T-helper 2 cell treated with Interferon-gamma antibody and Interleukin-4, amounts not matched to agents 5 μg/mL and 100 μg/mL, for 36 hours (primary cell): ENCODE results near the gene ZBTB32.

Experiments
- DNase-seq: peaks from one replicate; pipeline ENCODE4 v3.0.0; 2021; ENCODE audit warnings: low spot score
- H3K27ac Mint-ChIP-seq: one replicate; pipeline ENCODE4 v1.8.0; 2021; ENCODE audit warnings: mild to moderate bottlenecking, mixed read lengths
- H3K27me3 Mint-ChIP-seq: one replicate; pipeline ENCODE4 v1.8.0; 2021; ENCODE audit warnings: low read depth, mixed read lengths
- H3K36me3 Mint-ChIP-seq: one replicate; pipeline ENCODE4 v1.8.0; 2021; ENCODE audit warnings: low read depth, mixed read lengths
- H3K4me1 Mint-ChIP-seq: one replicate; pipeline ENCODE4 v1.8.0; 2021; ENCODE audit warnings: low read depth, mixed read lengths
- H3K4me3 Mint-ChIP-seq: one replicate; pipeline ENCODE4 v1.8.0; 2022; ENCODE audit warnings: mild to moderate bottlenecking, moderate library complexity, mixed read lengths
- H3K9me3 Mint-ChIP-seq: one replicate; pipeline ENCODE4 v1.8.0; 2021; ENCODE audit warnings: mixed read lengths

The ZBTB32 gene

DNA sequence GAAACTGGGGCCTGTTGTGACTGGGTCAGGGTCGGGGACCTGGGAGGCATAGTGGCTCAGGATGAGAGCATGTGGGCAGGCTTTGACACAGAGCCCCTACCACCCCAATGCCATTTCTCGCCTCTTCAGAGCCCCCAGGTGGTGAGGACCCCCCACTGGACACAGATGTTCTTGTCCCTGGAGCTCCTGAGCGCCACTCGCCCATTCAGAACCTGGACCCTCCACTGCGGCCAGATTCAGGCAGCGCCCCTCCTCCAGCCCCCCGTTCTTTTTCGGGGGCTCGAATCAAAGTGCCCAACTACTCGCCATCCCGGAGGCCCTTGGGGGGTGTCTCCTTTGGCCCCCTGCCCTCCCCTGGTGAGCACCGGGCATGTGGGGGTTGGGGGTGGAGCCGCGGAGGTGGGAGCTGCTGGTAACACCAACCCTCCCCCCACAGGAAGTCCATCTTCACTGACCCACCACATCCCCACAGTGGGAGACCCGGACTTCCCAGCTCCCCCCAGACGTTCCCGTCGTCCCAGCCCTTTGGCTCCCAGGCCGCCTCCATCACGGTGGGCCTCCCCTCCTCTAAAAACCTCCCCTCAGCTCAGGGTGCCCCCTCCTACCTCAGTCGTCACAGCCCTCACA lies 27.5 kb downstream of the ZBTB32 start:
- H3K27ac Mint-ChIP-seq = no peak overlapping the region
- H3K4me1 Mint-ChIP-seq = peaks cover 3% of the 10 kb centered on the region
- peaks cover 67% of the 10 kb centered on the region for H3K36me3 Mint-ChIP-seq
- no peaks in the 10 kb centered on the region for H3K9me3 Mint-ChIP-seq
- H3K27me3 Mint-ChIP-seq = no peaks in the 10 kb centered on the region
- no peak for DNase-seq
- no peak overlapping the region for H3K4me3 Mint-ChIP-seq

DNA sequence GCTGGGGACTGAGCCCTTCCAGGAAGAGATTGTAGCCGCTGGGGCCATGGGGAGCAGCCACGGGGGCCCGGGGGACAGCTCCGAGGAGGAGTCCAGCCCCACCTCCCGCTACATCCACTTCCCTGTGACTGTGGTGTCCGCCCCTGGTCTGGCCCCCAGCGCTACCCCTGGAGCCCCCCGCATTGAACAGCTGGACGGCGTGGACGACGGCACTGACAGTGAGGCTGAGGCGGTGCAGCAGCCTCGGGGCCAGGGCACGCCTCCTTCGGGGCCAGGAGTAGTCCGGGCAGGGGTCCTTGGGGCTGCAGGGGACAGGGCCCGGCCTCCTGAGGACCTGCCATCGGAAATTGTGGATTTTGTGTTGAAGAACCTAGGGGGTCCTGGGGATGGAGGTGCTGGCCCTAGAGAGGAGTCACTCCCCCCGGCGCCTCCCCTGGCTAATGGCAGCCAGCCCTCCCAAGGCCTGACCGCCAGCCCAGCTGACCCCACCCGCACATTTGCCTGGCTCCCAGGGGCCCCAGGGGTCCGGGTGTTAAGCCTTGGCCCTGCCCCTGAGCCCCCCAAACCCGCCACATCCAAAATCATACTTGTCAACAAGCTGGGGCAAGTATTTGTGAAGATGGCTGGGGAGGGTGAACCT lies 28.3 kb downstream of the ZBTB32 start:
- Mint-ChIP-seq H3K36me3 (peaks cover 67% of the 10 kb centered on the region), H3K27me3 (no peaks in the 10 kb centered on the region), H3K9me3 (no peaks in the 10 kb centered on the region), H3K27ac (no peak overlapping the region), H3K4me1 (peaks cover 7% of the 10 kb centered on the region), H3K4me3 (no peak overlapping the region)
- DNase-seq = no peak

DNA sequence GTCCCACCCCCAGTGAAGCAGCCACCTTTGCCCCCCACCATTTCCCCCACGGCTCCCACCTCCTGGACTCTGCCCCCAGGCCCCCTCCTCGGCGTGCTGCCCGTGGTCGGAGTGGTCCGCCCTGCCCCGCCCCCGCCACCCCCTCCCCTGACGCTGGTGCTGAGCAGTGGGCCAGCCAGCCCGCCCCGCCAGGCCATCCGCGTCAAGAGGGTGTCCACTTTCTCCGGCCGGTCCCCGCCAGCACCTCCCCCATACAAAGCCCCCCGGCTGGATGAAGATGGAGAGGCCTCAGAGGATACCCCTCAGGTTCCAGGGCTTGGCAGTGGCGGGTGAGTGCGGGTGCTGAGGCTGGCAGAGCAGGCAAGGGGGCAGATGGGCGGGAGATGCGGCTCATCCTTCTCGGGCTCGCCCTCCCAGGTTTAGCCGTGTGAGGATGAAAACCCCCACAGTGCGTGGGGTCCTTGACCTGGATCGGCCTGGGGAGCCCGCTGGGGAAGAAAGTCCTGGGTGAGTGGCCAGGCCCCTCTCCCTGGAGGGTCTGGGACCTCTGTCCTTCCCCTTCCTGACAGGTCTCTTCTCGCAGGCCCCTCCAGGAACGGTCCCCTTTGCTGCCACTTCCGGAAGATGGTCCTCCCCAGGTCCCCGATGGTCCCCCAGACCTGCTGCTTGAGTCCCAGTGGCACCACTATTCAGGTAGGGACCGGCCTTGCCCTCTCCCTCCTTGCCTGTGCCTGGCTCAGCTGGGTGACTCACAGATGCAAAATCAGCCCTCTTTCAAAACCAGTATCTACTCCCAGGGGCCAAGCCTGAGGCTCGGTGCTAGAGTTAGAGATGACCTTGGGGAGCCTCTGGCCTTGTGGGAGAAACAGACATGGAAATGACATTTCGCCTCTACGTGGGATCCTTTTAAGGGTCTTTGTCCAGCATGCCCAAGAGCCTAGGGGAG lies 29.1 kb downstream of the ZBTB32 start:
- no peaks in the 10 kb centered on the region for H3K9me3 Mint-ChIP-seq
- no peak for DNase-seq
- H3K4me1 Mint-ChIP-seq = peaks cover 7% of the 10 kb centered on the region
- no peak overlapping the region for H3K4me3 Mint-ChIP-seq
- H3K27ac Mint-ChIP-seq = no peak overlapping the region
- no peaks in the 10 kb centered on the region for H3K27me3 Mint-ChIP-seq
- peaks cover 65% of the 10 kb centered on the region for H3K36me3 Mint-ChIP-seq

DNA sequence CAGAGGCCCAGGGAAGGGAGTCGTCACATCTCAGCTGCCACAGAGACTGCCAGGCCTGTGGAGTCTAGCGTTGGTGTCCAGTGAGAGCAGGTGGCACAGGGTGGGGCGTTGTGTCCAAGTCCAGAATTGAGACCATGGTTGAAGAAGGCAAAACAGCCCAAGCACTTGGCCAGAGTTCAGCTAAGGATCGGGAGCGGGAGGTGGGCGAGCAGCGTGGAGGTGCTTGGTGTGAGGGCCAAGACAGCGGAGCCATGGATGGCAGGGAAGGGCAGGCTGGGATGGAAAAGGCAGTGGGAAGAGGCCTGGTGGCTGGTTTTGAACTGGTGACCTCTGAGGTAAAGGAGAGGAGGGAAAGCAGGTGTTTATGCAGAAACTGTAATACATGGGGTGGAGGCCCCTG lies 29.9 kb downstream of the ZBTB32 start:
- H3K4me3 Mint-ChIP-seq = no peak overlapping the region
- peaks cover 64% of the 10 kb centered on the region for H3K36me3 Mint-ChIP-seq
- peaks cover 7% of the 10 kb centered on the region for H3K4me1 Mint-ChIP-seq
- H3K27me3 Mint-ChIP-seq = no peaks in the 10 kb centered on the region
- DNase-seq = no peak
- no peaks in the 10 kb centered on the region for H3K9me3 Mint-ChIP-seq
- H3K27ac Mint-ChIP-seq = peak overlapping the region; percentile 58

DNA sequence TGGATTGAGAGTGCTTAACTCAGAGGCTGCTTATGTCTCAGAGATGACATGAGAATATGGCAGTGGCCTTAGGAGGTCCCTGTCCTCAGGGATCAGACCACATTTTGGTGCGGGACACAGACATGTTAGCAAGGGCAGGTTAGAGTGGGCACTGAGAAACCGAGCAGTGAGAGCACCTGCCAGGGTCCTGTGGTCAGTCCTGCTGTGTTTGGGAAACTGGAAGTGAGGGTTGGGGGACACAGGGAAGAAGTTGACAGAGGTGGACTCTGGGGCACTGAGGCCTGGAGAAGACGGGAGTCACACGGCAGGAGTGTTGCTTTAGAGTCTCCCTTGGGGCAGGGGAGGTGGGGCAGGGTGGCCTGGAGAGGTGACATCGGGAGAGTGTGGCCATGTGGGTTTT lies 30.5 kb downstream of the ZBTB32 start:
- H3K36me3 Mint-ChIP-seq = peaks cover 57% of the 10 kb centered on the region
- no peak overlapping the region for H3K4me3 Mint-ChIP-seq
- peak overlapping the region; percentile 15 for H3K27ac Mint-ChIP-seq
- H3K9me3 Mint-ChIP-seq = no peaks in the 10 kb centered on the region
- no peak for DNase-seq
- no peaks in the 10 kb centered on the region for H3K27me3 Mint-ChIP-seq
- H3K4me1 Mint-ChIP-seq = peaks cover 9% of the 10 kb centered on the region

DNA sequence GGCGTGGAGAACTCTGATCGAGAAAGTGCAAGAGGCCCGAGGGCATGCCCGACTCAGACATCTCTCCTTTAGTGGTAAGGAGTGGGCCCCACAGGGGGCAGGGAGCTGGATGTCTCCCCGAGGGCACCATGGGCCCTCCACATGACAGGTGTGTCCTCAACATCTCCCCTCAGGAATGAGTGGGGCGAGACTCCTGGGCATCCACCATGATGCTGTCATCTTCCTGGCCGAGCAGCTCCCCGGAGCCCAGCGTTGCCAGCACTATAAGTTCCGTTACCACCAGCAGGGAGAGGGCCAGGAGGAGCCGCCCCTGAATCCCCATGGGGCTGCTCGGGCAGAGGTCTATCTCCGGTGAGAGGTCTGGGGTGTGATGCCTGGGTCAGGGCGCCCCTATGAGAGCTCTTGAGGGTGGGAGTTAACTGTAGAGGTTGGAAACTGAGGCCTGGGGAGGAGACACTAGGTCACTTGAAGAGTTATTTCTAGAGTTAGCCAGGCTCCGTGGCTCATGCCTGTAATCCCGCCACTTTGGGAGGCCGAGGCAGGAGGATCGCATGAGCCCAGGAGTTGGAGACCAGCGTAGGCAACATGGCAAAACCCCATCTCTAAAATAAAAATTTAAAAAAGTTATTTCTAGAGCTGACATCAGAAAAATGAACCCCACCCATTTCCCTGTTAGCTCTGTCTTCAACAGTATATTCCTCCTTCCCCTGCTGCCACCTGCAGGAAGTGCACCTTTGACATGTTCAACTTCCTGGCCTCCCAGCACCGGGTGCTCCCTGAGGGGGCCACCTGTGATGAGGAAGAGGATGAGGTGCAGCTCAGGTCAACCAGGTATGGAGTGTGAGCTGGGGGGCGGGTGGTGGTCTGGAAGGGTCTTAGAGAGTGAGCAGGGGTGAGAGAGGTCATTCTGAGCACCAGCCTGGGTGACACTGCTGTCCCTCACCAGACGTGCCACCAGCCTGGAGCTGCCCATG lies 32.8 kb downstream of the ZBTB32 start:
- no peak for DNase-seq
- Mint-ChIP-seq H3K36me3 (peaks cover 43% of the 10 kb centered on the region), H3K9me3 (no peaks in the 10 kb centered on the region), H3K4me1 (peaks cover 18% of the 10 kb centered on the region), H3K27me3 (no peaks in the 10 kb centered on the region), H3K4me3 (peak overlapping the region; percentile 34), H3K27ac (peak overlapping the region; percentile 81)

DNA sequence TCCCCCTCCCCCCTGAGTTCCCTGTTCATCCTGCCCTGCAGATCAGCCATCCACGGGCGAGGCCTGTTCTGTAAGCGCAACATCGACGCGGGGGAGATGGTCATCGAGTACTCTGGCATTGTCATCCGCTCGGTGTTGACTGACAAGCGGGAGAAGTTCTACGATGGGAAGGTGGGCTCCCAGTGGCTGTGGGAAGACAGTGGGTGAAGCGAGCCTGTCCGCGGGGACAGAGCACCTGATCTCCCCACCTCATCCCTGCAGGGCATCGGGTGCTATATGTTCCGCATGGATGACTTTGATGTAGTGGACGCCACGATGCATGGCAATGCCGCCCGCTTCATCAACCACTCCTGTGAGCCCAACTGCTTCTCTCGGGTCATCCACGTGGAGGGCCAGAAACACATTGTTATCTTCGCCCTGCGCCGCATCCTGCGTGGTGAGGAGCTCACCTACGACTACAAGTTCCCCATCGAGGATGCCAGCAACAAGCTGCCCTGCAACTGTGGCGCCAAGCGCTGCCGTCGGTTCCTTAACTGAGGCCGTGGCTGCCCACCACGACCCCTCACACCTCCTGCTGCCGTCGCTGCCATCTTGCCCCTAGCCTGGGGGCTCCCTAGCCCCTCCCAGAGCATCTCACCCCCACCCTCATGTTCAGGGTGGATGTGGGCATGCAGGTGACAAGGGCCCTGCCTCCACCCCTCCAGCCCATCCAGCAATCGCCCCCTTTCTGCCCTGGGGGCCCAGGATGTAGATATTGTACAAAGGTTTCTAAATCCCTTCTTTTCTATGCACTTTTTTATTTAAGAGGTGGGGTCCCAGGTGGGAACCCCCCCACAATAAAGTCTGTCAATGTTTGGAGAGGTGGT lies 33.9 kb downstream of the ZBTB32 start:
- no peaks in the 10 kb centered on the region for H3K27me3 Mint-ChIP-seq
- H3K4me3 Mint-ChIP-seq = no peak overlapping the region

DNA sequence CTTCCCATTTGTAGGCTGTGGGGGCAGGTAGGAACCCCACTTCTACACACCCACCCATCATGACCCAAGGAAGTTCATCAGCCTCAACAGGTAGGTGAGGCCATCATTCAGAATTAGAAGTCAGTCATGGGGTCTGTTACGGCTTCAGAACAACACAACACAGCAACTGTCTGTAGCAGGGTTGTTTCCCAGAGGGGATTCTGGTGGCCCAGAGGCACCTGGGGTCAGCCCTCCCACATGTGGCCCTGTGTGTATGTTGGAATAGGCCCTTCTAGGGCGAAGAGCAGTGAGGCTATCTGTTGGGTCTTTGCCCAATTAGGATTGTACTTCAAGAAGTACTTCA lies 34.5 kb downstream of the ZBTB32 start:
- no peaks in the 10 kb centered on the region for H3K27me3 Mint-ChIP-seq
- no peak overlapping the region for H3K4me3 Mint-ChIP-seq
- H3K9me3 Mint-ChIP-seq = no peaks in the 10 kb centered on the region
- no peak for DNase-seq
- peaks cover 48% of the 10 kb centered on the region for H3K36me3 Mint-ChIP-seq
- H3K4me1 Mint-ChIP-seq = peaks cover 28% of the 10 kb centered on the region
- no peak overlapping the region for H3K27ac Mint-ChIP-seq

More for the DNA sequence above, 33.9 kb downstream of the ZBTB32 start:
- Mint-ChIP-seq H3K27ac (no peak overlapping the region), H3K36me3 (peaks cover 50% of the 10 kb centered on the region), H3K9me3 (no peaks in the 10 kb centered on the region), H3K4me1 (peaks cover 25% of the 10 kb centered on the region)
- DNase-seq = no peak

DNA sequence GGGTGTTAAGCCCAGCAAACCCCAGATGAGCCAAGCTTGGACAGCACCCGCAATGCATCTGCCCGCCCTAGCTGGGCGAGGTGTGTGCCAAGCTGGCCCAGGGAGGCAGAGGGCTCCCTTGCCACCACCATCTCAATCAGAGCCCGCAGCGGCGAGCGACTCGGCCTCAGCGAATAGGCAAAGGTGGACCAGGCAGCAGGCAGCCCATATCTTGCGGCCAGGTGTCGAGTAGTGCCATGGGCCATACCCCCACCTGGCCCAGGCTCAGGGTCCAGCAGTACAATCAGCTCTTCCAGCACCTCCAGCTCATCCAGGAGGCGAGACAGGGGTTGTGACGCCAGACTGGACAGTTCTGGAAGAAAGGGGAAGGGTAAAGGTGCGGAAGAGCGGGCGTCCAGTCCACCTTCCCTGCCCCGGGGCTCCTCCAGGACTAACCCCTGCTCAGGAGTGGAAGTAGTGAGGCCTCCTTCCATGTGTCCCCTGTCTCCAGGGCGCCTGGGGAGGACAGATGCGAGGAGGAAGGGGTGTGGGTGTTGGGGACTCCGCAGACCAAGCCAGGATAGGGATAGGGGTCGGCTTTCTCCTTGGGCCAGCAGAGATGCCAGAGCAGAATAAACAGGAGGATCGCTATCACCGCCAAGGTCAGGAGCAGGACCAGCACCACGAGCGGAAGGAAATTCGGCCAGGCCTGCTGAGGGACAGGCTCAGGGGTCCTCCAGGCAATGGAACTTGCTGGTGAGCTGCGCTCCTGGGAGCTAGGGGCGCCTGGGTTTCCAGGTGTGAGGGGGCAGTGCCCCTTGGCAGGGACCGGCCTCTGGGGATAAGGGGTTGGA lies 35.1 kb downstream of the ZBTB32 start:
- Mint-ChIP-seq H3K27me3 (no peaks in the 10 kb centered on the region), H3K36me3 (peaks cover 43% of the 10 kb centered on the region), H3K4me3 (peak overlapping the region; percentile 62), H3K27ac (no peak overlapping the region), H3K4me1 (peaks cover 33% of the 10 kb centered on the region), H3K9me3 (no peaks in the 10 kb centered on the region)
- DNase-seq = no peak

DNA sequence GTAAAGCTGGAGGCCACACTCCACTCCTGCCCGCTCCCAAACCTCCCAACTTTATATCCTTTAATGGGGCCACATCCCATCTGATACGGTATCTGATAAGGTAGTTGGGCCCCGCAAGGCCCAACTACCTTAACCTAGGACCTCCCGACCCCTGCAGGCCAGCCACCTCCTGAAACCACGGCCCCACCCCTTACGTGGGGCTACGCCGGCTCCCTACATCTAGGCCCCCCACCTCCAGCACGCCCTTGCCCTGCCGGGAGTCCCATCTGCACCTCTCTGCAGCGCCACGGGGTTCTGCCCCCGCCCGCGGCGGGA lies 35.7 kb downstream of the ZBTB32 start:
- Mint-ChIP-seq H3K27me3 (no peaks in the 10 kb centered on the region), H3K4me3 (peak overlapping the region; percentile 90), H3K9me3 (no peaks in the 10 kb centered on the region), H3K36me3 (peaks cover 37% of the 10 kb centered on the region), H3K27ac (peak overlapping the region; percentile 92), H3K4me1 (peaks cover 36% of the 10 kb centered on the region)
- DNase-seq = no peak

DNA sequence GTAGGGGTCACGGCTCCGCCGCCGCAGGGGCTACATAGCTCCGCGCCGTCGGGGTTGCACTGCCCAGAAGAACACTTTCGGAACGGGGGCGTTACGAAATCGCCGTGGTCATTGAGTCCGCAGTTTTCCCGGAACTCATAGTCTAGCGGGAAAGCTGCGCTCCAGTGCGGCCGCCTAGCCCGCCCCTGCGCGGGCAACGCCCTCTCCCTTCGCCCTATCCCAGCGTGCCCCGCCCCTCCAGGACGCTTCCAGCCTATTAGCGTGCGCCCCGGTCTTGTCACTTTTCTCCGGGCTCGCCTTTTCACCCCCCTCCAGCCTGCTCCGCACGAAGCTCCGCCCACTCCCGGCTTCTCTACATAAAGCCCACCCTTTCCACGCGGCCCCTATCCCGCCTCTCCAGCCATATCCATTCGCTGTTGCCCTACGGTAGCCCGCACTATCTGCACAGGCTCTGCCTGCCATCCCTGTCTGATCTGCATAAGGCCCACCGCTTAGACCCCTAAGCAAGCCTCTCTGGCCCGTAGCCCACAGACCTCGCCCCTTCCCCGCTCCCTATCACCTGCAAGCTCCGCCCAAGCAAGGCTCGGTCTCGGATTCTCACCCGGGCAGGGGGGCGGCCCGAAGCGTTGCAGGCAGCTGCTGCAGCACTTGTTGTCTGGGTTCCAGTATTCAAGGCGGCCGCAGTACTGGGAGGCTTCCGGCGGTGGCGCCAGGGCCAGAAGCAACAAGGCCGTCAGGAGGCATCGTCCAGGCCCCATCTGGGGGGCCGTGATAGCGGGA lies 36.3 kb downstream of the ZBTB32 start:
- H3K36me3 Mint-ChIP-seq = peaks cover 36% of the 10 kb centered on the region
- DNase-seq = peak; percentile 95
- H3K4me1 Mint-ChIP-seq = peaks cover 39% of the 10 kb centered on the region
- peak overlapping the region; percentile 90 for H3K4me3 Mint-ChIP-seq
- peak overlapping the region; percentile 92 for H3K27ac Mint-ChIP-seq
- H3K27me3 Mint-ChIP-seq = no peaks in the 10 kb centered on the region
- no peaks in the 10 kb centered on the region for H3K9me3 Mint-ChIP-seq

DNA sequence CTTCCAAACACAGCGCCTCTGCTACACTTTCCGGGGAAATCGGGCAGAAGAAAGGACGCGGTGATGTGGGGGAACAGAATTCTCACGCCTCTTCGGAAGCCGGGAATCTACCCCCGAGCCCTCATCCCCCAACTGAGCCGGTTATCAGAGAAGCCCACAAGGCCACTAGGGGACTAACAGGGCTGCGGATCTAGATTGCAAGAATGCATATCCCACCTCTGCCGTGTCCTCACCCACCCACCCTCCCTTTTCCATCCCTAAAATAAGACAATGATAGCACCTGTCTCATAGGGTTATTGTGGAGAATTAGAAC lies 36.8 kb downstream of the ZBTB32 start:
- Mint-ChIP-seq H3K27me3 (no peaks in the 10 kb centered on the region), H3K4me3 (peak overlapping the region; percentile 90), H3K4me1 (peaks cover 40% of the 10 kb centered on the region), H3K9me3 (no peaks in the 10 kb centered on the region), H3K36me3 (peaks cover 33% of the 10 kb centered on the region), H3K27ac (peak overlapping the region; percentile 92)
- DNase-seq = no peak
